ENCODE measurements around the gene SC5D. TPM values are rescaled to one million over a fixed set of nuclear protein-coding genes. Genes with fewer than 3 reads are reported as not detected.

SC5D gene
- polyA plus RNA-seq, 1 experiment, result 62.7 TPM

DNA sequence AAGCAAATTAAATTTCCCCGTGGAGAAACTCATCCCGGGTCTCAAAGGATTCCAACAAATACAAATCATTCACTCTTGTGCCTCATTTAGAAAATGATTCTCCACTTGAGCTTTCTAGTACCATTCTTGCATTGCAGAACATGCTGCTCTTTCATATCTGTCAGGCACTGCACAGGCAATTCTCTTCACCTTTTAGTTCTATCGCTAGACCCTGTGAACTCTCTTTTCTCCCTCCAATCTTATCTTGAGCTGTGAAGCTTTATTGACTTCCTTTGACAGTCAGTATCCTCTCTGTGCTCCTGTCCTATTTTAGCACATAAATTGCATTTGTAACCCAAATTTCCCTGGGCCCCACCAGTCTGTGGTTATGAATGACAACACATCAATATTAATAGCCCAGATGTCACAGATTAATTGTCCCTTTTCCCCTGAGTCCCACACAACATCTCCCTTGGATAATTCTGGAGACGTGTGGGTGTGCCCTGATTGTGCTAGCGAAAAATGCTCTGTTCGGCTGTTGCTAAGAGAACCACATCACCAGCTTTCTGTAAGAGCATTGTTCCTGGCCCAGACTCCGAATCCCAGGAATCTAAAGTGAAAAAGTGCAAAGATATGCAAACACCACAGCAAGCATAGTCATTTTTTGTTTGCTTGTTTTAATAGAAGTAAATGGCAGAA, 22.4 kb upstream of the SC5D start:
- H3K27ac ChIP-seq (ENCODE audit: low read depth, low read length), result no peak overlapping the region
- POLR2A ChIA-PET, result no interaction called here
- no peak for DNase-seq (ENCODE audit: low read depth, low spot score)
- H3K27me3 ChIP-seq (ENCODE audit: control insufficient read depth, insufficient read depth, low read length), result peaks cover 19% of the 10 kb centered on the region
- CTCF ChIA-PET, result interaction anchor here (1.7 kb wide), 1 partner anchor 76 kb away, joined by 6 read pairs; no protein-coding TSS in a partner anchor
- no peak overlapping the region for H3K4me3 ChIP-seq (ENCODE audit: low read depth, low read length)
- TF ChIP-seq, protein P1, sequence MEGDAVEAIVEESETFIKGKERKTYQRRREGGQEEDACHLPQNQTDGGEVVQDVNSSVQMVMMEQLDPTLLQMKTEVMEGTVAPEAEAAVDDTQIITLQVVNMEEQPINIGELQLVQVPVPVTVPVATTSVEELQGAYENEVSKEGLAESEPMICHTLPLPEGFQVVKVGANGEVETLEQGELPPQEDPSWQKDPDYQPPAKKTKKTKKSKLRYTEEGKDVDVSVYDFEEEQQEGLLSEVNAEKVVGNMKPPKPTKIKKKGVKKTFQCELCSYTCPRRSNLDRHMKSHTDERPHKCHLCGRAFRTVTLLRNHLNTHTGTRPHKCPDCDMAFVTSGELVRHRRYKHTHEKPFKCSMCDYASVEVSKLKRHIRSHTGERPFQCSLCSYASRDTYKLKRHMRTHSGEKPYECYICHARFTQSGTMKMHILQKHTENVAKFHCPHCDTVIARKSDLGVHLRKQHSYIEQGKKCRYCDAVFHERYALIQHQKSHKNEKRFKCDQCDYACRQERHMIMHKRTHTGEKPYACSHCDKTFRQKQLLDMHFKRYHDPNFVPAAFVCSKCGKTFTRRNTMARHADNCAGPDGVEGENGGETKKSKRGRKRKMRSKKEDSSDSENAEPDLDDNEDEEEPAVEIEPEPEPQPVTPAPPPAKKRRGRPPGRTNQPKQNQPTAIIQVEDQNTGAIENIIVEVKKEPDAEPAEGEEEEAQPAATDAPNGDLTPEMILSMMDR (IDR thresholded peaks at IDR 0.05; ENCODE audit: low read depth, low read length), result no peak
- H3K9me3 ChIP-seq (ENCODE audit: control insufficient read depth, insufficient read depth, low read length), result no peaks in the 10 kb centered on the region

DNA sequence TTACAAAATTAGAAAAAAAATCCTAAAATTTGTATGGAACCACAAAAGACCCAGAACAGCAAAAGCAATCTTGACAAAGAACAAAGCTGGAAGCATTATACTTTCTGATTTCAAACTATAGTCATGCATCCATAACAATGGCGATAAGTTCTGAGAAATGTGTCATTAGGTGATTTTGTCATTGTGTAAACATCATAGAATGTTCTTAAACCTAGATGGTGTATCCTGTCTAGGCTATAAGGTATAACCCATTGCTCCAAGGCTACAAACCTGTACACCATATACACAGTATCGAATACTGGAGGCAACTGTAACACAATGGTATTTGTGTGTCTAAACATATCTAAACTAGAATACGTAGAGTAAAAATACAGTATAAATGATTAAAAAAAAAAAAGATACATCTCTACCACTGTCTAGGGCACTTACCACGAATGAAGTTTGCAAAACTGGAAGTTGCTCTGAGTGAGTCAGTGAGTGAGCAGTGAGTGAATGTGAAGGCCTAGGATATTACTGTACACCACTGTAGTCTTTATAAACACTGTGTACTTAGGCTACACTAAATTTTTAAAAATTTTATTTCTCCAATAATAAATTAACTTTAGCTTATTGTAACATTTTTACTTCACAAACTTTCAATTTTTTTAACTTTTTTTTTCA, 18.1 kb upstream of the SC5D start:
- no peak overlapping the region for H3K27ac ChIP-seq (ENCODE audit: low read depth, low read length)

DNA sequence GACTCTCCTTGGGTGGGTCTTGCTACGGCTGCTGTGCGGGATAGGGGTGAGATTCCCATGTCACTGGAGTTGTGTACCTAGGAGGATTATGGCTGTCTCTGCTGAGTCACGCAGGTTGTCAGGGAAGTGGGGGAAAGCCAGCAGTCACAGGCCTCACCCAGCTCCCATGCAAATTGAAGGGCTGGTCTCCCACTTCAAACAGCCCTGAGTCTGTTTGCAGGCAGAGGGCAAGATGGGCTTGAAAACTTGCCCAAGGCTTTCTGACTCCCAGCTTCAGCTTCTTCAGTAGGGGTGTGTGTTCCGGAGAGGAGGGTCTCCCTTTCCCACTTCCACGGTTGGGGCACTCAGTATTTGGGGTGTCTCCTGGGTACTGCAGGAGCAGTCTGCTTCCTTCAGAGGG, 10.9 kb upstream of the SC5D start:
- ChIA-PET POLR2A (no interaction called here), CTCF (no interaction called here)
- no peak overlapping the region for H3K27ac ChIP-seq (ENCODE audit: low read depth, low read length)
- no peaks in the 10 kb centered on the region for H3K9me3 ChIP-seq (ENCODE audit: control insufficient read depth, insufficient read depth, low read length)
- H3K27me3 ChIP-seq (ENCODE audit: control insufficient read depth, insufficient read depth, low read length), result peaks cover 26% of the 10 kb centered on the region
- DNase-seq (ENCODE audit: low read depth, low spot score), result no peak
- TF ChIP-seq, protein P1 (IDR thresholded peaks at IDR 0.05; ENCODE audit: low read depth, low read length), result no peak
- no peak overlapping the region for H3K4me3 ChIP-seq (ENCODE audit: low read depth, low read length)

More for the DNA sequence above, 18.1 kb upstream of the SC5D start:
- Histone ChIP-seq H3K27me3 (ENCODE audit: control insufficient read depth, insufficient read depth, low read length) (peaks cover 20% of the 10 kb centered on the region), H3K9me3 (ENCODE audit: control insufficient read depth, insufficient read depth, low read length) (no peaks in the 10 kb centered on the region), H3K4me3 (ENCODE audit: low read depth, low read length) (no peak overlapping the region)
- TF ChIP-seq, protein P1 (IDR thresholded peaks at IDR 0.05; ENCODE audit: low read depth, low read length), result no peak
- ChIA-PET CTCF (no interaction called here), POLR2A (no interaction called here)
- no peak for DNase-seq (ENCODE audit: low read depth, low spot score)

DNA sequence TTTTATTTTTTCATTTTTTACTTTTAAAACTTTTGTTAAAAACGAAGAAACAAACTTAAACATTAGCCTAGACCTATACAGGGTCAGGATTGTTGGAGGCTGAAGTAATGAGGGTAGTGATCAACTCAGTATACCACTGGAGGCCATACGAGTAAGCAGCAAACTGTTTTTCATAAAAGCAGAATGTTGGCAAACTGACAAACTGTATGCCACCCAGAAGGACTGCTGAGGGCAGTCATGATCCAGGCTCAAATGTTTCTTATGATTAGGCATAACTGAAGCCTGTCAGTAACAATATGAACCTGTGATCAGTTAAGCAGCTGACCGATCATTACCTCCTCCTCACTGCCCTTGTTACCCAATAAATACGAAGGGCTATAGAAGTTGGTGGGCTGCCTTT, 10.2 kb upstream of the SC5D start:
- Histone ChIP-seq H3K27ac (ENCODE audit: low read depth, low read length) (no peak overlapping the region), H3K4me3 (ENCODE audit: low read depth, low read length) (no peak overlapping the region), H3K9me3 (ENCODE audit: control insufficient read depth, insufficient read depth, low read length) (no peaks in the 10 kb centered on the region), H3K27me3 (ENCODE audit: control insufficient read depth, insufficient read depth, low read length) (peaks cover 29% of the 10 kb centered on the region)
- ChIA-PET POLR2A (no interaction called here), CTCF (interaction anchor here (0.6 kb wide), 1 partner anchor 73 kb away, joined by 3 read pairs; no protein-coding TSS in a partner anchor)
- TF ChIP-seq, protein P1 (IDR thresholded peaks at IDR 0.05; ENCODE audit: low read depth, low read length), result no peak
- no peak for DNase-seq (ENCODE audit: low read depth, low spot score)

DNA sequence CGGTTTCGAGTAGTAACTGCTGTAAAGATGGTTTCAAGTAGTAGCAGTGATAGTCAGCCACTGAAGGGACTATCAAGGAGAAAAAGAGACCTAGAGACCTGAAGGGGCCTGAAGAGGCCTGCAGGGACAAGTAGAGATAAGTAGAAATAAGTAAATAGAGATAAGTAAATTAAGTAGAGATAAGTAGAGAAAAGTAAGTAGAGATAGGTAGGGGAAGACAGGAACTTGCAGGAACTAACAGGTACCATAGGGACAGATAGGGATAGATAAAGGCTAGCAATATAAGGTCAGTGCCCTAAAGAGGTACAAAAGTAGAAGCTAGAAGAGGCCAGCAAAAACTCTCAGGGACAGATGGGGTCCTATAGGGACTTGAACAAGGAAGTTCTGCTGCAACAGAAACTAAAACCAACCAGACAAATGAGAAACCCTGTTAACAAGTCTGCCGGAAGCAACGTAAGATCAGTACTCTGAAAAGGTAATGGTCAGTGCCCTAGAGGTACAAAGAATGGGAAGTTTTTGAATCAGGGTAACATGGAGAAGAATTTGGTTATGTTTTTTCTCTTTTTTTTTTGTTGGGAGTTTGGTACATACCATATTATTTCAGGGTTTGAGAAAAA, 9.6 kb upstream of the SC5D start:
- ChIA-PET CTCF (no interaction called here), POLR2A (no interaction called here)
- no peaks in the 10 kb centered on the region for H3K9me3 ChIP-seq (ENCODE audit: control insufficient read depth, insufficient read depth, low read length)
- no peak for DNase-seq (ENCODE audit: low read depth, low spot score)
- H3K27me3 ChIP-seq (ENCODE audit: control insufficient read depth, insufficient read depth, low read length), result peaks cover 28% of the 10 kb centered on the region
- no peak overlapping the region for H3K4me3 ChIP-seq (ENCODE audit: low read depth, low read length)
- TF ChIP-seq, protein P1 (IDR thresholded peaks at IDR 0.05; ENCODE audit: low read depth, low read length), result no peak
- no peak overlapping the region for H3K27ac ChIP-seq (ENCODE audit: low read depth, low read length)

Data from AG04450 (cell line).